T47D (cell line): ENCODE data around the gene NDUFB3.

Experiments
- DNase-seq, 2 experiments: peaks; one replicate each; pipeline versions ENCODE4 v3.0.0 to v3.0.0-alpha.2; 2011 to 2012; ENCODE audit warnings: low read depth in 1 of 2, low spot score in 1 of 2
- JUND ChIP-seq: IDR thresholded peaks from 2 replicates; pipeline ENCODE4 v1.6.1; 2012; ENCODE audit warnings: low read depth
- in situ Hi-C: cut with HindIII; loops from 2 replicates; pipeline ENCODE4 v1.10.0; 2016; ENCODE audit warnings: low sequenced_read_pairs, low pct_unique_long_range_greater_than_20kb

Gene NDUFB3

DNA sequence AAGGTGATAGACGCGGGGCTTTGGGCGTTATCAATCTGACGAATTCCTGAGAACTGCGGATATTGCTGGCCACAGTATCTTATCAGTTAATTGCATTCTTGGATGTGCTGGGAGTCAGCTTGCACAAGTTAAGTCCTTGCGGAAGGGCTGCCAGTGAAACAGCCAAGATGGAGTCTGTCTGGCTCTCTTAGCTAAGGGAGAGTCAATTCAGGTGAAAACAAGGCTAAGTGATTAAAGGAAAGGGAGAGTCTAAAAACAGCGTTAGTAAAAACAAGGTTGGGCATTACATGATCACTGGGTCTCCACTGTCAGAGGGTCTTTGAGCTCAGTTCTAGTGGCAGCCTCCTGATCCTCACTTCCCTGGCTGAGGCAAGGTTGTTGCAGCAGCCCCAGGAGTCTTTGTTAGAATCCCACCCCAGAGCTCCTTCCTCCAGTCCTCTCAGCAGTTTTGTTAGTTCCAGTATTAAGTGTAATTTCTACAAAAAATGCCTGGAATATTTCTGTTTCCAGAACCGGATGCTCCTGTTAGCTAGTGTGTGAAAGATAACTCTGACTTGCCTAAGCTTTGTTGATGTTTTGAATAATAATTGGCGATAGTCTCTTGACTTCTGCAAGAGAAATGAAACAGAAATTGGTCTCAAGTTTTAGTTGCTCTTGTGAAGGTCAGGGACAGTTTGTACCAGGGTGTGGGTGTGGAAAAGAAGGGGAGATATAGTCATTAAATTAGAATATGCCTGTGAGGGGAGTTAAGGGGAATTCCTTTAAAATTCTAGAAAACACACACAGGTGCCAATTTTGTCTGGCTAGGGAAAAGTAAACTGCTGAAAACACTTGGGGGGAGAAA lies 54.7 kb downstream of the NDUFB3 start:
- no peak for TF ChIP-seq JUND
- in situ Hi-C loops, result no loop called here
- no peak for DNase-seq

DNA sequence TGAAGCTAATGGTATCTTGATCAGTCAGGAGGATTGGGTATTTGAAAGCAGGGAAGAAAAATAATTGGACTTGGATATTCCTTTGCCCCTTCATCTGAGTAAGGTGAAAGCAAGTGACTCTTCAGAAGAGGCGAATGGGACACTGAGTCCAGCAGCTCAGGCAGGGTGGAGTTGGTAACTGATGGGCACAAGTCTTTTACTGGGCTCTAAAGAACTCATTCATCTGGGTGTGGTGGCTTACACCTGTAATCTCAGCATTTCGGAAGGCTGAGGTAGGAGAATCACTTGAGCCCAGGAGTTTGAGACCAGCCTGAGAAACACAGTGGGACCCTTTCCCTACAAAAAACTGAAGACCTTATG lies 55.3 kb downstream of the NDUFB3 start:
- no peak for TF ChIP-seq JUND
- DNase-seq, result no peak
- in situ Hi-C loops, result no loop called here

DNA sequence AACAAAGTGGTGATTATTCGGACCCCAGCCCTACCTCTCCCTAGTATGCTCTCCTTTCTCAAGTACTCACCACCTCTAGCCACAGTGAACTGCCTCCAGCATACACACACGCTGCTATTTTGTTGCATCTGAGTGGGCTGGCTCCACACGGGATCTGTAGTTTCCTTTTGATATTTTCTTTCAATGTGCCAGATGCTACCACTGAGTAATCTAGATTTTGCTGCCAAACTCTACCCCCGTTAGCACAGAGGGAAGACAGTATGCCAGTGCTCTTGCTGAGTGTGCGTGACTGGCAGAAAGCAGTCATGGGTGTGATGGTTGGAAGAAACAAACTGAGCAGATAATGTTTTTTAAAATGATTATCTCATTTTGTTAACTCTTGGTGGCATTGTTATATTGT lies 55.8 kb downstream of the NDUFB3 start:
- in situ Hi-C loops, result no loop called here
- TF ChIP-seq JUND, result no peak
- no peak for DNase-seq

DNA sequence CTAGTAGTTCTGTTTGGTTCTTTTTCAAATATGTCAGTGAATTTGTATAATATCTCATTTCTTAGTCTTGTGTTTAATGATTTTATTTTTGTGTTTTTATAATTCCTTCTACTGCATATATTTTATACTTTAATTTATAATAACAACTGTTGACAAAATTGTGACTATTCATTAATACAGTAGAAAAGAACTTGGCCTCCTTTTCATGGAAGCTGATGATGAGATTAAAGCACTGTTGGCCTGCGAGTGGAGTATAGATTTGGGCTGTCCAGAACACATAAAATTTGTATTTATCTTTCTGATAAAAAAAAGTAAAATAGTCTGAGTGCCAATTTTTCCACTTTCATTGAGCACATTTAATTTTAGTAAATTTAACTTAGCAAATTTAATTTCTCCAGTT lies 56.2 kb downstream of the NDUFB3 start:
- in situ Hi-C loops, result no loop called here
- no peak for TF ChIP-seq JUND
- DNase-seq, result no peak

DNA sequence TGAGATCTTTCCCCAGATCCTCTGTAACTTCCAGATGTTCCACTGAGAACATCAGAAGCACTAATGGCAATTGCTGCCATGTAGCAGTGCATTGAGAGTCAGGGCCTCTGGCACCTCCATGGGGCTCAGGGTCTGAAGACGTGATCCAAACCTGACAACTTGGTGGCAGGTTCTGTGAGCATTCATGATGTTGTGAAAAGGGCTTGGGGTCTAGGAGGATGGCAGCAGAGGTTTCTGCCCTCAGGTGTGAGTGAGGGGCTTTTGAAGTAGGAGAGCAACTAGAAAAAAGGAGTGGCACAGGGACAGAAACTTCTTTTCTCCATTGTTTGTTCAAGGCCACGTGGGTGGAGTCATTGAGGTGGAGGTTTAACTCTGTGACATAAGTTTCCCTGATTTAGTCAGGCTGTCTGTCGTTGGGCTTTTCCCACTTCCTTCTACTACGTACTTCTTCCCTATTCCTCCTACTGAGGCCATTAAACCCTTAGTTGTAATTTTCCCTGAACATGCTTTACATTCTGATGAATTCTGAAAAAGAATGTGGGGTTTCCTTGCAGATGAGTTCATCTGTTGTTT lies 57.2 kb downstream of the NDUFB3 start:
- in situ Hi-C loops, result no loop called here
- DNase-seq, result no peak
- TF ChIP-seq JUND, result no peak

DNA sequence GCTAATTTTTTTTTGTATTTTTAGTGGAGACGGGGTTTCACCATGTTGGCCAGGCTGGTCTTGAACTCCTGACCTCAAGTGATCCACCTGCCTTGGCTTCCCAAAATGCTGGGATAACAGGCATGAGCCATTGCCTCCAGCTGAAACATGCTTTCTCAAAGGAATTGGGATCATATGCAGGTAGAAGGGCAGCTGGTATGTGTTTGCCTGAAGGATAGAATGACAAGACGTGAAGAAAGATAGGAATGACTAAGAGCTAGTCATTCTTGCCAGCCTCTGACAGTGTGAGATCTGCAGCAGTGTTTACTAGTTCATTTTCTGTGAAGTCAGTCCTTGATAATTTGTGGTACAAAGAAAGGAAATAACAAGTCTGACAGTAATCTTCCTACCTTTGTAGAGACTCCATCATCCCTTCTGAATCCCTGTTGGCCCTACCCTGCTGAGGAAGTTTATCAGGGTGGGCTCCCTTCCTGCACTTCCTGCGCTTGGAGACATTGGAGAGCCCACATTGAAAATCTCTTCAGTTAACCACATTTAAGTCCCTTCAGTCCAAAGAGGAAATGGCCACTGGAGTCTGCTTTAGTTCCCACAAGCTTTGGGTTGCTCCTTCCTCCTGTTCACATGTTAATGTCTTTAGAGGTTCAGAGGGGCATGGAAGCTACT lies 58.9 kb downstream of the NDUFB3 start:
- no peak for TF ChIP-seq JUND
- in situ Hi-C loops, result no loop called here
- DNase-seq, result no peak

DNA sequence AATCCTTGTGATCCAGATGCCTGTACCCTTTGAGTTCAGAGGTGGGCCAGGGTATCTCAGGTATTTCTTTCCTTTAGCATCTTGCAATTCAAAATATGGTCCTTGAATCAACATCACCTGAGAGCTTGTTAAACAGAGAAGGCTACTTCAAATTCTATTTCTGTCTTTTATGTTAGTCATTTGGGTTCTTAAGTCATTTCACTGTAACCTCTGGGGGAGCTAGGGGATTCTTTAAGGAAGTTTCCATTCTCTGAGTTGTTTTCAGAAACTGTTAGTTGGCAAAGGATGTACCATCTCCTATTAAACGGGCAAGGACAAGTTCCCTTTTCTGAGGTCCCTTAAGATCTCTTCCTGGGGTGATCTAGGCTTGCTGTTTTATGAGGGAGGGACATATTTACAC lies 60.7 kb downstream of the NDUFB3 start:
- no peak for DNase-seq
- TF ChIP-seq JUND, result no peak
- in situ Hi-C loops, result no loop called here
